ENCODE data around the gene CHTF8.

Gene CHTF8

DNA sequence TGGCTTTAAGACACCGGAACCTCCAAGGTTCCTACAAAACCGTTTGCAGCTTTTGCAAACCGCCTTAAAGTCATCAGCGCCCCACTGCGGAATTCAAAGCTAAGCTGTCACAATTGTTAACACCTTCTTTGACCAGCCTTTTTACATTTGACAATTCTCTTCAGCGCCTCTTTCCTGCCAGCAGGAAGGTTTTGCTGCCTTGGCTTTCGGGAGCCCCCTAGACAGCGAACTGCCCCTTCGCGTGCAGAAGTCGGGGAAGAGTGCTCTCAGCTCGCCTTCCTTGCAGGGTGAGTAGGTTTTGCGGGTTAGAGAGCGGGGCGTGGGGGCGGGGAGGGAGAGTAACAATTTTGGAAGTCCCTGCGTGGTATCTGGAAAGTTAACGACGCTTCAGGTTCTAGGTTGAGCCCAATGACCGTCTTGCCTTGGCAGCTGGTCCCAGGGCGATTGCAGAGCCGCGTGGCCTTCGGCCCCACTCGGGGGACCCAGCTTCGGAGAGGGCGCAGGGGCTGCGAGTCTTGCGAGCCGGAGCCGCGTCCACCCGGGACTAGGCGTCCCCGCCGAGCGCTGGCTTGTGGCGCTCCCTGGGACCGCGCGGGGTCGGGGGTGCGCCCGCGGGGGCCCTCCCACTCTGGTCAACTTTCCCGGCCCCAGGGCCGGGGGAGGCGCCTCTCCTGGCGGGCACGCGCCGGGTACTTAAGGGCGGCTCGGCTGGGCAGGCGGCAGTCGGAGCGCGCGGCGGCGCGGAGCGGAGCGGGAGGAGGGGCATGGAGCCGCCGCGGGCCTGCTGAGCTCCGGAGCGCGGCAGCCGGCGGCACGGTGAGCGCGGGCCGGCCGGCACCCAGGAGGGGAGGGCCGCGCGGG lies 26.7 kb downstream of the CHTF8 start, which contains the start of gene HAS3:
Gene HAS3, plus strand, starts transcription at position 153 of the 861 bp plus-strand sequence. CDS start 3,743 bp downstream, outside the sequence.
- in situ Hi-C loops (cut with MboI; ENCODE audit: low pct_unique_long_range_greater_than_20kb, low sequenced_read_pairs) = loop anchor here (25.0 kb wide), 1 partner anchor 193 kb away; no protein-coding TSS in a partner anchor
- DNase-seq = peak; percentile 66

DNA sequence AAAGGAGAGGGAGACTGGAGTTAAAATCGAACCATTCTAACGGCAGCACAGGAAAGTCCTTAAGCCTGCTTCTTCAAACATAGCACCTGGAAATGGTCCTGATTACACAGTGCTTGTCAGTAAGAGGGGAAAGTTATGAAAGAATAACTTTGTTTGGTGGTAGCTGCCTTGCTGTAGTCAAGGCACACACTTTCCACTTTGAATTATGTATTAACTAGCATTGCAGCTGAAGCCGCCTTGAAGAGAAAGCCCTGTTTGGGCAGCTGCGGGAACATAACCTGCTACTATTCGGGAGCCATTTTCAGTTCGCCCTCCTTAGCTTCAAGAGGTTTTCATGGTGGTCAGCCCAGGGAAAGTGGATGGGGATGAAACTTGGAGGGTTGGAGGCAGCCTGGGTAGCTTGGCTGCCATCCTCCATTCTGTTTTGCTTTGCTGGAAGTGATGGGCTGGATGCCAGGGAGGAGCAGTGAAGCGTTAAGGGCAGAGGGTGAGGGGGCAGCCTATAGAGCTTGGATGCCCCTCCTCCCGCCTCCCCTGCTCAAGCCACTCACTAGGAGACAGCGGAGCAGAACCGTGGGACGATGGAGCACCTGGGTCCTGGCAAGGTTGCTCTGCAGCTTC lies 32.2 kb downstream of the CHTF8 start:
- no peak for DNase-seq
- in situ Hi-C loops (cut with MboI; ENCODE audit: low pct_unique_long_range_greater_than_20kb, low sequenced_read_pairs) = loop anchor here (25.0 kb wide), 1 partner anchor 188 kb away; no protein-coding TSS in a partner anchor

DNA sequence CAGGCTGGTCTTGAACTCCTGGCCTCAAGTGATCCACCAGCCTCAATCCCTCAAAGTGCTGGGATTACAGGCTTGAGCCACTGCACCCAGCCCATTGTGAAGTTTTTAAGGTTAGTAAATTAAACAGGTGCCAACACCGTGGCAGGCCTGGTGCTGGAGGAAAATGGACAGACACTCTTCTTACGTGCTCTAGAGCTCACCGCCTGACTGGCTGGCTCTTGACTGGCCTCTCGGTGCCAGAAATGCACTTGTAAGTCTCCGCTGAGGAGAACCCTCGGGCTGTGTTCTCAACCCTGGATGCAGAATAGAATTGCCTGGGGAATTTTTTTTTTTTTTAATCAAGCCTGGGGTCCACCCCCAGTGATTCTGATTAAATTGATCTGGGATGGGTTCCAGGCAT lies 37.2 kb downstream of the CHTF8 start:
- in situ Hi-C loops (cut with MboI; ENCODE audit: low pct_unique_long_range_greater_than_20kb, low sequenced_read_pairs) = no loop called here
- DNase-seq = no peak

DNA sequence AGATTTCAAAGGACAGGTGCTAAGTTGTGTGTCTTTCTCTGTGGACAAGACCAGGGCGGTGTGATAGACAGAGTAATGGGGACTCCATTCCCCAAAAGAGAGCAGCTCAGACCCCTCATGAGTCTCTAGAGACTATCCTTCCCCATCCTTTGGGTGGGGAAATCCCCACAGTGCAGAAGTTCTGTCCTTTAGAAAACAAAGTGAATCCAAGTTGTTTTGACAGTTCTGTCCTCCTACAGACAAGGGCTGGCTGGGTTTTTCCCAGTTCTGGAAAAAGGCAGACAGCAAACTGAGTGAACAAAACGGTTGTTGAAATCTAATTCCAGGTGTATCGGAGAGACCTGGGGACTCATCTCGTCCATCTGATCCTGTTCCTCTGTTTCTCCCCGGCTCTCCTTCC lies 37.9 kb downstream of the CHTF8 start:
- in situ Hi-C loops (cut with MboI; ENCODE audit: low pct_unique_long_range_greater_than_20kb, low sequenced_read_pairs) = no loop called here
- no peak for DNase-seq

DNA sequence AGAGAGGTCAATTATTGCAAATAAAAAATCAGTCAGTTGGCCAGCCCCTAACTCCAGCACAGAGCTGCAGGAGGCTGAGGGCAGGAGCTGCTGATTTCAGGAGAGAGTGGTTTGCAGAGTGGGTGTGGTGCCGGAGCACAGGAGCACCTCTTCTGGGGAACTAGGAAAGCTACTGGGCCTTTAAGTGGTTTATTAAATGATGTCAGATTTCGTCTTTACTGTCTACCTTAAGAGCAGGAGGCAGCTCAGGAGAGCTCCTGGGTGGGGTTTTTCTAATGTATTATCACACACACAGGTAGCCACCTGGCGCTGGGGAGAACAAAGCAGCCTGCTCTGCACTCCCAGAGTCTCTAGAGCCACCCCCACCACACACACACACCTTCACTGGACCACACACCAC lies 38.4 kb downstream of the CHTF8 start:
- DNase-seq = no peak
- in situ Hi-C loops (cut with MboI; ENCODE audit: low pct_unique_long_range_greater_than_20kb, low sequenced_read_pairs) = no loop called here

DNA sequence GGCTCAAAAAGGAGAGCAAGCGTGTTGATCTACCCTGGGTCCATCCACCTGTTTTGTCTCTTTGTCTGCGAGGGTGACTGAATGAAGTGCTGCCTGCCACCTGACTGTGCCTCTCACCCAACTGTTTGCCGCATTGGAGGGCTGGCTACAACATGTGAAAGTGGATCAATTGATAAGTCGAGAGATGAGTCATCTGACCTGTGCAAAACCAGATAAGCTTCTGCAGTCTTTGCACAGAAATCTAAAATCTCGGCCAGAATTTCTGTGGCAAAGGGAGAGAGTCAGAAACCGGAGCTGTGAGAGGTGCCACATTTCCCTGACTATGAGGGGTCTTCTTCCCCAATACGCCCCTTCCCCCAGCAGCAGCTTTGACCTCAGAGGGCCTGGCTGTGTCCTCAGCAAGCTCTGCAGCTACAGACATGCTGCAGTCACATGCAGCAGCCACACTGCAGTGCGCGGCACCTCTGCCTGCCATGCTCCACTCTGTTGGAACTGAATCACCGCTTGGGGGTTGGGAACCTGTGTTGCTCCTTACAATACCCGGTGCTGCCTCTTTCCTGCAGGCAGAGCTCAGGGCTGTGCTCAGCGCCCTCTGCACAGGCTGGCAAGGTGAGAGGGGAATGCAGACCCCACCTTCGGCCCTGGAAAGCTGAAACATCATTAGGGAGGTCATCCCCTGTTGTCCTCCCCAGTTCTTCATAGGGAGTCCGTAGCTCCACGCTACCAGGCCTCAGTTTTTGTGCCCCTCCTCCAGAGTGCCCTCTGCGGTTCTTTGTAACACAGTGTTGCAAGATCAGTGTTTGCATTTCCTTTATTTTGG lies 43.1 kb downstream of the CHTF8 start:
- DNase-seq = no peak
- in situ Hi-C loops (cut with MboI; ENCODE audit: low pct_unique_long_range_greater_than_20kb, low sequenced_read_pairs) = no loop called here

DNA sequence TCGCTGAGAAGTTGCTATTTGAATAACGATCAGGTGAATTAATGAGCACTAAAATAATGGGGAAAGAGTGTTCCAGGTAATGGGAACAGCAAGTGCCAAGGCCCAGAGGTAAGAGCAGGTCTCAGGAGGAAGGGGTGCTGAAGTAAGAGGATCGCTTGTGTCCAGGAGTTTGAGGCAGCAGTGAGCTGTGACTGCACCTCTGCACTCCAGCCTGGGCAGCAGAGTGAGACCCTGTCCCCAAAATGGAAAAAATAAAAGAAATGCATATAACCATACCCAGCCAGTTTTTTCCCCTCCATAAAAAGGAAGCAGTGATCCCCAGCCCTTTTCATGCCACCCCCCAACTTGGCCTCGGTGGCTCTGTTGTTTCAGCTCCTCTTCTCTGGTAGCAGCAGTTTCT lies 43.7 kb downstream of the CHTF8 start:
- DNase-seq = no peak
- in situ Hi-C loops (cut with MboI; ENCODE audit: low pct_unique_long_range_greater_than_20kb, low sequenced_read_pairs) = no loop called here

DNA sequence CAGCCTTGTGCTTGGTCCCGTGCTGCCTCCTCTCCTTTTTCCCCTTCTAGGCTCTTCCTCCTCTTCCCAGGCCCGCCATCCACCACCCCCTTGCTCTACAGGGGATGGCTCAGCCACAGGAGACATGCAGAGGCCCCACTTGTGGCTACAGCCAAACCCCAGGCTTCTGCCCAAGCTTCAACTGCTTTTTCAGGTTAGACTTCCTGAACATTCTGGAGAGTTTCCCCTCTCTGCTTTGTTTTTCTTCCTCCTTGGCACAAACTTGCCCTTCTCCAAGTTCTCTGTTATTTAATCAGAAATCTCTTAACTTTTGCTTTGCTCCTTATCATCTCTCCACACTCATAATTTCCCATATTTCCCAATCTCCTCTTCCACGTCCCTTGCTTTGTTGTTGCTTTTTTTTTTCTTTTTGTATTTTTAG lies 45.2 kb downstream of the CHTF8 start:
- peak; percentile 34 for DNase-seq
- in situ Hi-C loops (cut with MboI; ENCODE audit: low pct_unique_long_range_greater_than_20kb, low sequenced_read_pairs) = no loop called here

DNA sequence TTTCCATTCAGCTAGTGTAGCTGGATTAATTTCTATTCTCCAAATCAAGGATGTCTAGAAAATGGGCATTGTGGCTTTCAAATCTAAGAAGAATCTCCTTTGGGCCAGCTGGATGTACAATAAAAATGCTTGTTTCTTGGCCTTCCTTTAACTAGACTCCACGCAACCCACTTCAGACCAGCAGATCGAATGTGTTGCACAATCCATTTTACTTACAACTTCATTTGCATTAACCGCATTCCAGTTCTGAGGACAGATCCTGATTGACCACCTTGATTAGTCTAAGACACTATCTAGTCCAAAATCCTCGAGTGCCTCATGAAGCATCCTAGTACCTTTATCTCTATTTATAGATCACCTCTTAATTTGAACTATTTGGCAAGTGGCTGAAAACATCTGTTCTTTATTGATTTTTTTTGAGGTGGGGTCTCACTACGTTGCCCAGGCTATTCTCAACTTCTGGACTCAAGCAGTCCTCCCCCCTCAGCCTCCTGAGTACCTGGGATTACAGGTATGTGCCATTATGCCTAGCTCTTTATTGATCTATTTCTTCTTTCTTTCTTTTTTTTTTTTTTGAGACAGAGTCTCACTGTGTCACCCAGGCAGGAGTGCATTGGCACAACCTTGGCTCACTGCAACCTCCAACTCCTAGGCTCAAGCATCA lies 47.2 kb downstream of the CHTF8 start:
- DNase-seq = no peak
- in situ Hi-C loops (cut with MboI; ENCODE audit: low pct_unique_long_range_greater_than_20kb, low sequenced_read_pairs) = no loop called here

DNA sequence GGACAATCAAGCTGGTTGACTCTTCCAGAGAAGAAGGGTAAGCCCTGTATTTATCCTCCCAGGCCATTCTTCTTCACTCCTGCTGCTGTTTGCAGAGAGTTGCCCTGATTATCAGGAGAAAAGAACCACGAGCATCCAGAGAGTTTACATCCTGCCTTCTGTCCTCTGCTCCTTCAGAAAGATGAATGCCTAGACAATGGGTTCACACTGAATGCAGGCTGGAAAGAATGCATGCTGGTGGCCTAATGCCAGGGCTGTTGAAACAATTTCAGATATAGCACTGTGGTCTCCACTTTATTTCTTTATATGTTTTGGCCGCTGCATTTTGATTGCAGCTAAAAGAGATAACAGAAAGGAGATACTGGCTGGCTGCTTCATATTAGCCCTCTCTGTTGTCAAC lies 48.1 kb downstream of the CHTF8 start:
- DNase-seq = no peak
- in situ Hi-C loops (cut with MboI; ENCODE audit: low pct_unique_long_range_greater_than_20kb, low sequenced_read_pairs) = no loop called here

DNA sequence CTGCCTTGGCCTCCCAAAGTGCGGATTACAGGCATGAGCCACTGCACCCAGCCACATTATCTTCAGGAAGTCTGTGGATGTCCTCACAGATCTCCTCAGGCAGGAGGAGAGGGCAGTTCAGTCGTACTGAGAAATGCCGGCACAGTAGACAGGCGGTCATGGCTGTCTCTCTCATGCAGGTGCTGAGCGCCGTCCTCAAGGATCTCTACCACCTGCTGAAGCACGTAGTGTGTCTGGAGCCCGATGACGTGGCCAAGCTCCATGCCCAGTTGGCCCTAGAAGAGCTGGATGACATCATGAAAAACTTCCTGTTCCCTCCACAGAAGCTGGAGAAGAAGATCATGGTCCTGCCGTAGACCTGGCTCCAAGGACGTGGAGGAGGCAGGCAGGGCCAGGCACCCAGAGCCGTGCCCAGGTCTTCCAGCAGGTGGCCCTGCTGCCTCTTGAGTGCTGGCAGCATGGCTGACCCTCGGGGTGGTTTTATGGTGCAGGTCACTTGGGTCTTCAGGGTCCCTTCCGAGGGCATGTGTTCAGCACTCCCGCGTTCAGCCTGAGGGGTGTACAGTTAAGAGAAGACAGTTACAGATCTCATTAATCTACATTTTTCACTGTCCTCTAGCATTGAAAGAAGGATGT lies 49.0 kb downstream of the CHTF8 start:
- no peak for DNase-seq
- in situ Hi-C loops (cut with MboI; ENCODE audit: low pct_unique_long_range_greater_than_20kb, low sequenced_read_pairs) = no loop called here

DNA sequence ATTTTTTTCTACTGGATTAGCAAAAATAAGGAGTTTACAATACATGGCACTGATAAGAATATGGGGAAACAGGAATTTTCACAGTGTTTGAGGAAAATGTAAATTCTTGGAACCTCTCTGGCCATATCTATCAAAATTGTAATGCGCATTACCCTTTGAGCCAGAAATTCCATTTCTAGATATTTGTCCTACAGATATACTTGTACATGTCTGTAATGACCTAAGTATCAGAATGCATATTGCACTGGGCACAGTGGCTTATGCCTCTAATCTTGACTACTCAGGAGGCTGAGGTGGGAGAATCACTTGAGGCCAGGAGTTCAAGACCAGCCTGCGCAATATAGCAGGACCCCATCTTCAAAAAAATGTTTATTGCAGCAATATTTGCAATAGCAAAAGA lies 52.7 kb downstream of the CHTF8 start:
- in situ Hi-C loops (cut with MboI; ENCODE audit: low pct_unique_long_range_greater_than_20kb, low sequenced_read_pairs) = no loop called here
- no peak for DNase-seq

DNA sequence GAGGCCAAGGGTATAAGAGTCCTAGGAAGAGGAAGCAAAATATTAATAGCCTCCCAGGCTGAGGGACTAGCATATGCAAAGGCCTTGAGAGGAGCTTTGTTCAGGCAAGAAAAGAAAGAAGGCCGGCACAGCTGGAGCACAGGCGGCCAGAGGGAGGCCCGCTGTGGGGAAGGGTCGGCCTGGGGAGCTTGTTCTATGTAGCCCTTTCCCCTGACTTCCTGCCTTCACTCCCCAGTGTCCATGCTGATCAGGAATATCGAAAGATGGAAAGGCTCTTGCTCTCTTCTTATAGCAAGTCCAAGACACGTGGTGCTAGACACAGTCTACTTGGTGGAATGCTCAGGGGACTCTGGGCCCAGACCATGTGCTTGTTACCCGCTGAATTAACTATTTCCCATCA lies 54.3 kb downstream of the CHTF8 start:
- no peak for DNase-seq
- in situ Hi-C loops (cut with MboI; ENCODE audit: low pct_unique_long_range_greater_than_20kb, low sequenced_read_pairs) = no loop called here

DNA sequence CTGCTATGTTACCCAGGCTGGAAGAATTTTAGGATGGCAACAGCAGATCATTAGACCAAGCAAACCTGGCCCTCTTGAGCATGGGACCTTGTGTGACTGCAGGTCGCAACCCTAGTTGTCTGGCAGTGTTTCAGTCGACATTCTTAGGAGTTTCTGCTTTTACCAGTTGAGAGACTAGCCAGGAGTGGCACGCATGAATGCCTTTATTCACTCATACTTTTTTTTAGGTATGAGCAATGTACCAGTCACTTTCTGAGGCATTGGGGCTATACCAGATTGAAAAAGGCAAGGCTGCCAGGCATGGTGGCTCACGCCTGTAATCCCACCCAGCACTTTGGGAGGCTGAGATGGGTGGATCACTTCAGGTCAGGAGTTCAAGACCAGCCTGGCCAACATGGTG lies 55.1 kb downstream of the CHTF8 start:
- no peak for DNase-seq
- in situ Hi-C loops (cut with MboI; ENCODE audit: low pct_unique_long_range_greater_than_20kb, low sequenced_read_pairs) = no loop called here

DNA sequence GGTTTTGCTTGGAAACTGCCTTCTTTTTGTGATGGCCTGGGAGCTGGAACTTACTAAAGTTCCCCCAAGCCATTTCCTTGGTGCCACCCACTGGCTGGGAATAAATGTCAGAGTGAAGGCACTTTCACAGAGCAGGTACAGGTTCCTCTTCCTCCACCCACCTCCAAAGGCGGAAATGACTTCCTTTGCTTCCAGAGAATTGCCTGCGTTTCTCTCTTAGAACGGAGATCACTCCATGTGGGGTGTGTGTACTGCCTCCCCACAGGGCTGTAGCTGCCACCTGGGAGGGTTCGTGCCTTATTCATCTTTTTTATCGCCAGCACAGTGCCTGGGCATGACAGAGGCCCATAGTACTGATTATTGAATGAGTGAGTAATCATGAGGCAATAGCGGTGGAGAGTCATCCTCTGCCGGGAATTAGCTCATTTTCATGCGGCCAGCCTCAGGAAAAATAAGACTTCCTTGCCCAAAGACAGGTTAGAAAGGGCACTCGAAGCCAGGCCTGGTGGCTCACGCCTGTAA lies 59.1 kb downstream of the CHTF8 start:
- in situ Hi-C loops (cut with MboI; ENCODE audit: low pct_unique_long_range_greater_than_20kb, low sequenced_read_pairs) = no loop called here
- DNase-seq = no peak

DNA sequence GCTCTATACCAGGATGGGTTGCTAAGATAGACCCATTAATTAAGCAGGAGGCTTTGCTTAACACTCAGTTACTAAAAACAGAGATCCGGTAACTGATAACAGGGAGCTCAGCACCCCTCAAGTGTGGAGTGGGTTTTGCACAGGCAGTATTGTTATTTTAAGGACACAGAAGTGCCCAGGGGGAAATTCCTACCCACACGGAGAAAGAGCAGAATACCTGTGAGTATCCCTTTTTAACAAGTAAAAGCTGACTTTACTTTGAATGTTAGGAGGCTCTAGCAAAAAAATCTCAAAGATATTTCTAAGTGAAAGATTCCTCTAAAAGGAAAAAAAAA lies 59.8 kb downstream of the CHTF8 start:
- in situ Hi-C loops (cut with MboI; ENCODE audit: low pct_unique_long_range_greater_than_20kb, low sequenced_read_pairs) = no loop called here

DNA sequence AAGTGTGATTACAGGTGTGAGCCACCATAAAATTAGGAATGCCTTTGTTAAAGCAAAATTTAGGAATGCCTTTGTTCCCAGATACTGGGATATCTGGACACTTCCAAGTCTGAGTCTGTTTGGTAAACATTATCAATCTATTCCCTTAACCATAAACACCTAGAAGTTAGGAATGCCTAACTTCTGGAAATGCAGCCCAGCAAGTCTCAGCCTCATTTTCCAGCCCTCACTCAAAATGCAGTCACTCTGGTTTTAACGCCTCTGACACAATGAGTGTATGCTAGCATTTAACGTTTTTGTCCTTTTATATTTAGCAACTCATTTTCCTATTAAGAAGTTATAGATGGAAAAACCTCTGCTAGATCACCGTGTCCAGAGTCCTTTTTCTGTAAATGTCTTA lies 61.4 kb downstream of the CHTF8 start:
- in situ Hi-C loops (cut with MboI; ENCODE audit: low pct_unique_long_range_greater_than_20kb, low sequenced_read_pairs) = no loop called here

More for the DNA sequence above, 59.8 kb downstream of the CHTF8 start:
- no peak for DNase-seq

DNA sequence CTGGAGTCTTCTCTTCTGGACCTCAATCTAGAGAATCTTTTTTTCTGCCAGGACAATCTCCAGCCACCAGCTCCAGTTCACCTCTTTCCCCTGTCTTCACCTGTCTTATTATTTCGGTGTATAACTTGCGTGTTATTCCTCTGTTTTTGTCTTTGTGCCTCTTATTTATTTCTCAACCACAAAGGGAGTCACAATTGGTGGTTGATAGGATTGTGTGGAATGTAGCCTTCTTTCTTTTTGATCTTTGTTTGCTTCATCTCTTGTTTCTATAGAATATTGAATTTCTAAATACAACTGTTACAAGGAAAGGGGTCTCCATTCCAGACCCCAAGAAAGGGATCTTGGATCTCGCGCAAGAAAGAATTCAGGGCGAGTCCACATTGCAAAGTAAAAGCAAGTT lies 62.9 kb downstream of the CHTF8 start:
- in situ Hi-C loops (cut with MboI; ENCODE audit: low pct_unique_long_range_greater_than_20kb, low sequenced_read_pairs) = no loop called here
- DNase-seq = no peak

More for the DNA sequence above, 61.4 kb downstream of the CHTF8 start:
- DNase-seq = no peak

Measured in KBM-7 (cell line).